Keratinocyte (primary cell): ENCODE data around the gene TAGLN2. TPM values are rescaled to one million over a fixed set of nuclear protein-coding genes. Genes with fewer than 3 reads are reported as not detected.
A peak's percentile ranks its signal among the peaks of the same experiment; 100 is the strongest.
"Not testable (repeated sequence)": the region's sequence is repeated elsewhere in the genome, so short reads cannot be mapped to it uniquely, and the experiment has no call there.

ENCODE experiments used
- DNase-seq: peaks from one replicate; pipeline ENCODE4 v3.0.0-alpha.2; 2011; ENCODE audit warnings: low read depth, missing footprints, low spot score
- FAIRE-seq: peaks from 2 replicates; lab custom pipeline; 2011; peaks lifted over from hg19 to GRCh38; lab: Jason Lieb, UNC
- H2AFZ ChIP-seq: 2 replicates; pipeline ENCODE4 v1.6.0; 2012; ENCODE audit warnings: low read length, control low read depth, inconsistent platforms; ENCODE audit not compliant: control insufficient read depth
- H3K27ac ChIP-seq: 2 replicates; pipeline ENCODE4 v1.5.1; 2011; ENCODE audit warnings: low read length; ENCODE audit not compliant: control insufficient read depth, insufficient read depth
- H3K27me3 ChIP-seq: 3 replicates; pipeline ENCODE4 v1.6.0; 2011; ENCODE audit warnings: low read length; ENCODE audit not compliant: control insufficient read depth, insufficient read depth; ENCODE audit errors: extremely low read depth
- H3K36me3 ChIP-seq, 2 experiments: 2 replicates in 1 of 2; 3 replicates in 1 of 2; pipeline ENCODE4 v1.5.1; 2011; ENCODE audit warnings: low read length in 2 of 2, mild to moderate bottlenecking in 1 of 2; ENCODE audit not compliant: control insufficient read depth in 2 of 2, insufficient read depth in 2 of 2; ENCODE audit errors: extremely low read depth in 1 of 2
- H3K4me1 ChIP-seq: 3 replicates; pipeline ENCODE4 v1.5.1; 2011; ENCODE audit warnings: low read length; ENCODE audit not compliant: control insufficient read depth, insufficient read depth; ENCODE audit errors: extremely low read depth
- H3K4me2 ChIP-seq: 3 replicates; pipeline ENCODE4 v1.6.0; 2011; ENCODE audit warnings: low read depth, low read length; ENCODE audit not compliant: control insufficient read depth, insufficient read depth; ENCODE audit errors: extremely low read depth
- H3K4me3 ChIP-seq, 3 experiments: fragments of 200-600 bp in 1 of 3; sonication (generic) in 1 of 3; 2 replicates in 2 of 3; 3 replicates in 1 of 3; pipeline ENCODE4 v1.5.1; 2011 to 2016; ENCODE audit warnings: low read length in 3 of 3, mild to moderate bottlenecking in 3 of 3, control low read depth in 2 of 3, inconsistent platforms in 1 of 3, low read depth in 1 of 3, mixed read lengths in 1 of 3, mixed run types in 1 of 3, moderate library complexity in 1 of 3; ENCODE audit not compliant: control insufficient read depth in 2 of 3, insufficient read depth in 2 of 3; ENCODE audit errors: extremely low read depth in 1 of 3
- H3K79me2 ChIP-seq: 2 replicates; pipeline ENCODE4 v1.6.0; 2012; ENCODE audit warnings: low read length; ENCODE audit not compliant: control insufficient read depth, insufficient read depth
- H3K9ac ChIP-seq: 3 replicates; pipeline ENCODE4 v1.6.0; 2011; ENCODE audit warnings: low read length; ENCODE audit not compliant: control insufficient read depth, insufficient read depth; ENCODE audit errors: extremely low read depth
- H3K9me1 ChIP-seq: 3 replicates; pipeline ENCODE4 v1.6.0; 2011; ENCODE audit warnings: low read length; ENCODE audit not compliant: control insufficient read depth, insufficient read depth; ENCODE audit errors: extremely low read depth
- H3K9me3 ChIP-seq: 2 replicates; pipeline ENCODE4 v1.5.1; 2012; ENCODE audit warnings: low read depth, low read length; ENCODE audit not compliant: control insufficient read depth
- H4K20me1 ChIP-seq: 3 replicates; pipeline ENCODE4 v1.6.0; 2011; ENCODE audit warnings: low read length; ENCODE audit not compliant: control insufficient read depth, insufficient read depth; ENCODE audit errors: extremely low read depth
- CTCF ChIP-seq, 3 experiments: IDR thresholded peaks in 1 of 3; conservative IDR thresholded peaks in 1 of 3; optimal IDR thresholded peaks in 1 of 3; 2 replicates in 2 of 3; 3 replicates in 1 of 3; pipeline versions ENCODE3 to v1.5.1; 2011; ENCODE audit warnings: low read length in 3 of 3, mild to moderate bottlenecking in 3 of 3, moderate library complexity in 2 of 3, control low read depth in 1 of 3, inconsistent platforms in 1 of 3; ENCODE audit not compliant: insufficient read depth in 2 of 3; ENCODE audit errors: extremely low read depth in 1 of 3
- EZH2 ChIP-seq: IDR thresholded peaks from one replicate; pipeline ENCODE4 v1.6.1; 2012; ENCODE audit warnings: inconsistent platforms, mild to moderate bottlenecking, low read length, moderate library complexity
- dilution Hi-C: fragments of 300-500 bp; cut with MboI; formaldehyde crosslinking; loops from one replicate; pipeline ENCODE4 v1.7.0; 2020; ENCODE audit warnings: low sequenced_read_pairs; ENCODE audit not compliant: extremely low pct_ligation_motif_present
- polyA plus RNA-seq, 5 experiments: library from polyadenylated mRNA; depleted of rRNA in 3 of 5; stranded (reverse) in 3 of 5; stranded (forward) in 1 of 5; unstranded in 1 of 5; fragments of >200 nt; gene quantifications; 1 replicate in 1 of 5; 2 replicates in 3 of 5; 3 replicates in 1 of 5; pipeline versions ENCODE4 v1.2.1 to v1.2.3, GENCODE V29; 2011 to 2012; ENCODE audit warnings: missing spikeins in 2 of 5, low read depth in 1 of 5, low replicate concordance in 1 of 5

Gene TAGLN2
- polyA plus RNA-seq, 1 donor (not counting 4 experiments of a cell fraction or from before 2014, with no cell fraction given) = 709 TPM

GRCh38 chr1:159900086-159900680, 25.1 kb downstream of the TAGLN2 start, which contains the start of gene CFAP45:
TSS of gene CFAP45 (minus strand) at chr1:159900165. CDS start at chr1:159900098, 67 bp downstream.
- peak within 1 kb of the TSS; percentile 37 for H3K4me2 ChIP-seq
- FAIRE-seq = peak; percentile 84
- H3K9me1 ChIP-seq = no peaks in the 10 kb centered on the region
- peak within 1 kb of the TSS in 1 of 3 experiments; percentile 13 for H3K4me3 ChIP-seq
- peak within 1 kb of the TSS; percentile 23 for H3K27ac ChIP-seq
- no peaks in the 10 kb centered on the region for H3K79me2 ChIP-seq
- TF ChIP-seq EZH2 (no peak), CTCF (optimal IDR thresholded peaks at IDR 0.05 in 1 of 3, IDR thresholded peaks at IDR 0.05 in 1 of 3, conservative IDR thresholded peaks at IDR 0.05 in 1 of 3; ENCODE audit: extremely low read depth in 1 of 3, insufficient read depth in 2 of 3, low read length in 3 of 3) (no peak)
- H4K20me1 ChIP-seq = no peaks in the 10 kb centered on the region
- peak within 1 kb of the TSS; percentile 14 for H3K9ac ChIP-seq
- dilution Hi-C loops = no loop called here
- peaks cover 14% of the 10 kb centered on the region for H3K4me1 ChIP-seq
- no peaks in the 10 kb centered on the region for H3K27me3 ChIP-seq
- no peak for DNase-seq
- no peak within 1 kb of the TSS for H2AFZ ChIP-seq
- H3K9me3 ChIP-seq = no peaks in the 10 kb centered on the region
- H3K36me3 ChIP-seq = no peaks in the 10 kb centered on the region

- Histone ChIP-seq H3K4me2 (peak overlapping the region; percentile 37), H3K4me1 (peaks cover 14% of the 10 kb centered on the region), H3K9ac (peak overlapping the region; percentile 14)
- H4K20me1 ChIP-seq, H3K27me3 ChIP-seq, H2AFZ ChIP-seq, H3K4me3 ChIP-seq, H3K9me3 ChIP-seq, FAIRE-seq, H3K9me1 ChIP-seq, H3K36me3 ChIP-seq, H3K27ac ChIP-seq, H3K79me2 ChIP-seq, DNase-seq, dilution Hi-C loops: not testable (repeated sequence)
Observed at GRCh38 chr1:159899634-159900033, 25.7 kb downstream of the TAGLN2 start.

GRCh38 chr1:159898527-159898926, 26.8 kb downstream of the TAGLN2 start:
- no peak for FAIRE-seq
- H3K4me2 ChIP-seq = no peak overlapping the region
- no peak overlapping the region for H2AFZ ChIP-seq
- no peaks in the 10 kb centered on the region for H3K79me2 ChIP-seq
- H3K9me3 ChIP-seq = no peaks in the 10 kb centered on the region
- H4K20me1 ChIP-seq = no peaks in the 10 kb centered on the region
- peaks cover 14% of the 10 kb centered on the region for H3K4me1 ChIP-seq
- H3K36me3 ChIP-seq = no peaks in the 10 kb centered on the region
- no peaks in the 10 kb centered on the region for H3K9me1 ChIP-seq
- no peaks in the 10 kb centered on the region for H3K27me3 ChIP-seq
- H3K4me3 ChIP-seq = no peak overlapping the region
- H3K9ac ChIP-seq = no peak overlapping the region
- TF ChIP-seq EZH2 = no peak
- TF ChIP-seq CTCF (optimal IDR thresholded peaks at IDR 0.05 in 1 of 3, IDR thresholded peaks at IDR 0.05 in 1 of 3, conservative IDR thresholded peaks at IDR 0.05 in 1 of 3; ENCODE audit: extremely low read depth in 1 of 3, insufficient read depth in 2 of 3, low read length in 3 of 3) = no peak
- DNase-seq = no peak
- dilution Hi-C loops = no loop called here
- no peak overlapping the region for H3K27ac ChIP-seq
